ENCODE measurements around the gene SLC1A2.

The SLC1A2 gene

GRCh38 chr11:35393098-35393497 lies 26.3 kb downstream of the SLC1A2 start:
- Histone ChIP-seq H3K4me3 (replicated peaks; ENCODE audit: insufficient read depth, low read length) (no peak overlapping the region), H3K27ac (replicated peaks) (no peak overlapping the region), H3K27me3 (ENCODE audit: insufficient read depth, poor library complexity, severe bottlenecking) (peaks cover 4% of the 10 kb centered on the region)
- DNase-seq (ENCODE audit: low read depth in 1 of 2, low spot score in 1 of 2), result no peak
- TF ChIP-seq CTCF (IDR thresholded peaks at IDR 0.05; ENCODE audit: insufficient read depth, low read length), result no peak
- TF ChIP-seq REST (IDR thresholded peaks at IDR 0.05; ENCODE audit: insufficient replicate concordance, low read depth), result no peak
- TF ChIP-seq SPI1 (IDR thresholded peaks at IDR 0.05; ENCODE audit: borderline replicate concordance, low read depth), result no peak

GRCh38 chr11:35391922-35392688 lies 27.3 kb downstream of the SLC1A2 start:
- peaks cover 4% of the 10 kb centered on the region for H3K27me3 ChIP-seq (ENCODE audit: insufficient read depth, poor library complexity, severe bottlenecking)
- no peak overlapping the region for H3K4me3 ChIP-seq (replicated peaks; ENCODE audit: insufficient read depth, low read length)
- DNase-seq (ENCODE audit: low read depth in 1 of 2, low spot score in 1 of 2), result peak; percentile 23 to 72
- no peak overlapping the region for H3K27ac ChIP-seq (replicated peaks)
- peak; percentile 51 for TF ChIP-seq CTCF (IDR thresholded peaks at IDR 0.05; ENCODE audit: insufficient read depth, low read length)
- TF ChIP-seq REST (IDR thresholded peaks at IDR 0.05; ENCODE audit: insufficient replicate concordance, low read depth), result no peak

GRCh38 chr11:35390737-35391682 lies 28.3 kb downstream of the SLC1A2 start:
- peaks cover 4% of the 10 kb centered on the region for H3K27me3 ChIP-seq (ENCODE audit: insufficient read depth, poor library complexity, severe bottlenecking)
- TF ChIP-seq CTCF (IDR thresholded peaks at IDR 0.05; ENCODE audit: insufficient read depth, low read length), result no peak
- no peak for TF ChIP-seq SPI1 (IDR thresholded peaks at IDR 0.05; ENCODE audit: borderline replicate concordance, low read depth)
- TF ChIP-seq POLR2AphosphoS5 (IDR thresholded peaks at IDR 0.05; ENCODE audit: low read depth), result no peak
- no peak for TF ChIP-seq GABPA (IDR thresholded peaks at IDR 0.05; ENCODE audit: low read depth)
- no peak for TF ChIP-seq REST (IDR thresholded peaks at IDR 0.05; ENCODE audit: insufficient replicate concordance, low read depth)
- no peak overlapping the region for H3K4me3 ChIP-seq (replicated peaks; ENCODE audit: insufficient read depth, low read length)
- H3K27ac ChIP-seq (replicated peaks), result no peak overlapping the region
- peak in 1 of 2 experiments; percentile 18 for DNase-seq (ENCODE audit: low read depth in 1 of 2, low spot score in 1 of 2)
